ENCODE data around the gene OBI1. TPM values are rescaled to one million over a fixed set of nuclear protein-coding genes. Genes with fewer than 3 reads are reported as not detected.

OBI1 gene
- total and polyA plus RNA-seq, 5 experiments from 2014 or later, result 8.3 to 16.6 (median 12.1) TPM

DNA sequence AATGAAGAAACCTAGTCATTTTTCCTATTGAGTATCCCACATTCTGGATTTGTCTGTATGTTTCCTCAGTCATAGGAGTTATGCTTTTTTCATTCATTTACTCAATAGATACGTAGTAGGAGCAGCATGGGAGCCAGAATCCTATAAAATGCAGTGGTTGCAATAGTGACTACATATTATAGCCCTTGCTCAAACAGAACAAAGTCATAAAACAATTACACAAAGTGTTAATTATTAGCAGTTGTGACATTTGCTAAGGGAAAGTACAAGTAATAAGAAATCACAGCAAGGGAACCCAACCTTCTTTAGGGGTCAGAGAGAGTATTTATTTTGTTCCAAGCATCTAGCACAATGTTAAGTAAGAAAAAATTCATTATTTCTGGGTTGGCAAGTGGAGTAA lies 27.9 kb downstream of the OBI1 start:
- POLR2A ChIA-PET, result no interaction called here
- Mint-ChIP-seq H3K27ac (peak overlapping the region in 1 of 10 donors; percentile 51), H3K36me3 (peaks cover 28 to 95% (median 70%) of the 10 kb centered on the region in 3 donors)

DNA sequence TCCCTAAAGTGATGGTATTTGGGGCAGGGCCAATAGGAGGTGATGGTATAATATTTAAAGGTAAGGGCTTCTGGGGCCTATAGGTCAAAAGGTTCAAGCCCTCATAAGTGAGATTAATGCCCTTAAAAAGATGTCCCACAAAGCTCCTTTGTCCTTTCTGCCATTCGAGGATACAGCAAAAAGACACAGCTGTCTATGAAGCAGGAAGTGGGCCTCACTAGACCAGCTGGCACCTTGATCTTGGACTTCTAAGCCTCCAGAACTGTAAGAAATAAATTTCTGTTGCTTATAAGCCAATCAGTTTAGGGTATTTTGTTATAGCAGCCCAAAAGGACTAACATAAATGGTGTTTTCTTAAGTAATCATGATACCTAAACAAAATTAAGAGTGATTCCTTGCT lies 28.4 kb downstream of the OBI1 start:
- DNase-seq, result no peak
- Mint-ChIP-seq H3K27ac (no peak overlapping the region), H3K27me3 (no peaks in the 10 kb centered on the region), H3K4me1 (peaks cover 3 to 34% (median 8%) of the 10 kb centered on the region in 4 donors), H3K36me3 (peaks cover 29 to 94% (median 68%) of the 10 kb centered on the region in 3 donors), H3K4me3 (no peak overlapping the region), H3K9me3 (no peaks in the 10 kb centered on the region)
- no peak for ATAC-seq
- POLR2A ChIA-PET, result no interaction called here

More for the DNA sequence above, 27.9 kb downstream of the OBI1 start:
- H3K4me3 Mint-ChIP-seq, result no peak overlapping the region
- ATAC-seq, result no peak
- H3K9me3 Mint-ChIP-seq, result no peaks in the 10 kb centered on the region
- peaks cover 3 to 30% (median 7%) of the 10 kb centered on the region in 4 donors for H3K4me1 Mint-ChIP-seq
- no peak for DNase-seq
- no peaks in the 10 kb centered on the region for H3K27me3 Mint-ChIP-seq

DNA sequence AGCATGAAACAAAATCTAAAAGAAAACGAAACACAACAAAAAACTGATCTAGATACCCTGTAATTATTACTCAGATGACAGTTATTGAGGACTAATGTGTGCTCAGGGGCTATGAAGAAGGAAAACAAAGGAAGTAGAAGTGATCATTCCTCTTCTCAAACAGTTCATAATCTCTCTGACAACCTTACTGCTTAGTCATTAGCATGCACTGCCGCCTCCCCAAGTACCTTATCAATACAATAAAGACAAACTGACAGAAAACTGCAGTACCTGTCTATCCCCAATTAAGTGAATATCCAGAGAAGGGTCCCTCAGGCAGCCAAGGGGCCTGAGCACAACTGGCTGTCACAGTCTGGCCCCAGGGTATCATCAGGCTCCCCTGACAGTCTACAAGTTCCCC lies 33.6 kb downstream of the OBI1 start:
- Mint-ChIP-seq H3K4me1 (peaks cover 0 to 36% (median 7%) of the 10 kb centered on the region in 4 donors), H3K36me3 (peaks cover 26 to 89% (median 68%) of the 10 kb centered on the region in 3 donors), H3K27me3 (no peaks in the 10 kb centered on the region), H3K27ac (no peak overlapping the region), H3K9me3 (no peaks in the 10 kb centered on the region), H3K4me3 (no peak overlapping the region)
- ATAC-seq, result no peak
- POLR2A ChIA-PET, result no interaction called here
- no peak for DNase-seq

GRCh38 chr13:78623132-78623531 lies 35.8 kb downstream of the OBI1 start:
- peaks cover 16 to 85% (median 70%) of the 10 kb centered on the region in 3 donors for H3K36me3 Mint-ChIP-seq
- no peaks in the 10 kb centered on the region for H3K27me3 Mint-ChIP-seq
- DNase-seq (no peak), ATAC-seq (no peak)
- H3K4me3 Mint-ChIP-seq, result no peak overlapping the region
- POLR2A ChIA-PET, result interaction anchor here (0.7 kb wide), 1 partner anchor 36 kb away, joined by 4 read pairs; no protein-coding TSS in a partner anchor
- H3K27ac Mint-ChIP-seq, result no peak overlapping the region
- H3K4me1 Mint-ChIP-seq, result peaks cover 0 to 25% (median 6%) of the 10 kb centered on the region in 4 donors
- H3K9me3 Mint-ChIP-seq, result no peaks in the 10 kb centered on the region

DNA sequence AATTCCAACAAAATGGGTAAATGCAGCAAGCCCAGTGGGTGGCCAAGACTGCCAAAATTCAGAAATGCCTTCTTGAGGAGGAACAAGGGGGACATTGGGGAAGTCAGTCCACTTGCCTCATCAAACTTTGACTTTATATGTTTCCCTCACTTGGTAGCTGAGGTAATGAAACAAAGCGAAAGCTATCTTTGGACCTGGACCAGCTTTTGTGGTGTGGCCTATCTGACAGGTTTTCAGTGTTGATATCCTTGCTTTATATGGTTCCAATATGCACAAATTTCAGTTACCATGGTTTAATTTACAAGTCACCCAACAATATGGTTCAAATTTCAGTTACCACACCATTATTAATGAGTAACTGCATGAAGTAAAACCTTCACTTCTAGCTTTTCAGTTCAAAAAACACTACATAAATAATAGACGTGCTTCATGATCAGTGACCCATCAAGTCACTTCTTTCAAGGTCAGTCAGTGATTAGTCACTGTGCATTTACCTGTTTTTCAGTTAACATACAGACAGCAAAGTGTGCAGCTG lies 38.0 kb downstream of the OBI1 start:
- H3K4me3 Mint-ChIP-seq, result no peak overlapping the region
- no peaks in the 10 kb centered on the region for H3K27me3 Mint-ChIP-seq
- ATAC-seq, result no peak
- H3K27ac Mint-ChIP-seq, result no peak overlapping the region
- peaks cover 21 to 86% (median 75%) of the 10 kb centered on the region in 3 donors for H3K36me3 Mint-ChIP-seq
- DNase-seq, result no peak
- POLR2A ChIA-PET, result no interaction called here
- peaks cover 0 to 14% (median 4%) of the 10 kb centered on the region in 4 donors for H3K4me1 Mint-ChIP-seq
- no peaks in the 10 kb centered on the region for H3K9me3 Mint-ChIP-seq

DNA sequence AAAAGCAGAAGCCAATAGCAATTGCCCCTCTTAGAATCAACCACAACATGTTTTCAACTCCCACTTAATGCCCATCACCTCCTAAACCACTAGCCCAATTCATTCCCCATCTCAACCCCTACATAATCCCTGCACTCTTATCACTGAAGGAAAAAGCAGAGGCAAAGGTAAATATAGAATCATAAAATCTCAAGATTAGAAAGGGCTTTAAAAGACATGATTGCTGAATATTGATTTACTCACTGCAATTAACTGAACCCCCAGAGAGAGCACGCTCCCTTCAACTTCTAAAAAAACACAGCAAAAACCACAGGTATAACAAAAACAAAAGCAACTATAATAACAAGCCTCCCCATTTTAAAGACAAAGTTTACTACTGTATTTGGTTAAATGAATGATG lies 40.5 kb downstream of the OBI1 start:
- no peaks in the 10 kb centered on the region for H3K27me3 Mint-ChIP-seq
- no peak overlapping the region for H3K27ac Mint-ChIP-seq
- H3K4me3 Mint-ChIP-seq, result no peak overlapping the region
- peaks cover 0 to 8% (median 0%) of the 10 kb centered on the region in 9 donors for H3K9me3 Mint-ChIP-seq
- no peak for DNase-seq
- POLR2A ChIA-PET, result no interaction called here
- peaks cover 0 to 1% (median 0%) of the 10 kb centered on the region in 4 donors for H3K4me1 Mint-ChIP-seq
- H3K36me3 Mint-ChIP-seq, result peaks cover 34 to 84% (median 84%) of the 10 kb centered on the region in 3 donors
- no peak for ATAC-seq

GRCh38 chr13:78611040-78611439 lies 47.9 kb downstream of the OBI1 start:
- Mint-ChIP-seq H3K9me3 (peaks cover 0 to 10% (median 4%) of the 10 kb centered on the region in 9 donors), H3K4me3 (no peak overlapping the region), H3K36me3 (peaks cover 19 to 24% (median 24%) of the 10 kb centered on the region in 3 donors), H3K27me3 (peaks cover 29 to 51% (median 43%) of the 10 kb centered on the region in 5 donors), H3K27ac (no peak overlapping the region), H3K4me1 (peaks cover 12 to 42% (median 35%) of the 10 kb centered on the region in 4 donors)
- DNase-seq (no peak), ATAC-seq (no peak)
- POLR2A ChIA-PET, result no interaction called here

DNA sequence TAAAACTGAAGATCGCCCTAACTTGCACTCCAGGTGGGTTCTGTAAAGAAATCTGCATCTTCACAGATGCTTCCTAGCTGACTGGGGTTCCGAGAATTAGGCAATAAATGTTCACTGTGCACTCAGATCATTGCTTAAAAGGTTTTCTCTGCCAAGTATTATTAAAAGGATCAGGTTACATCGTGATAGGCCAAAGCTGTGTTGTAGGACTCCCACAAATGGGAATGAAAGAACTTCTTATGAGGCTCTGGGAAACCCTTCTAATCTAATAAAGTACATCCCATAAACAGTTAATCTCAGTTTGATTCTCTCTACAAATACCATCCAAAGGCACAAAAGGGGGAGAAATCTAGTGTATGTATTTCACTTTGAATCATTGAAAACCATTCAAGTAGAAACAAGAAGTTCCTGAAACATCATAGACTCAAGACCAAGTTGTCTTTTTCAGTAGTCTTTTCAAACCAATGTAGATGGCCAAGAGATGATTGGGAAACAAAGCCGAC lies 48.5 kb downstream of the OBI1 start:
- POLR2A ChIA-PET, result no interaction called here
- no peak for DNase-seq
- H3K27me3 Mint-ChIP-seq, result peaks cover 32 to 57% (median 49%) of the 10 kb centered on the region in 5 donors
- peaks cover 12 to 47% (median 35%) of the 10 kb centered on the region in 4 donors for H3K4me1 Mint-ChIP-seq
- no peak overlapping the region for H3K27ac Mint-ChIP-seq
- ATAC-seq, result no peak
- H3K9me3 Mint-ChIP-seq, result peaks cover 0 to 12% (median 4%) of the 10 kb centered on the region in 9 donors
- H3K4me3 Mint-ChIP-seq, result peak overlapping the region in 5 of 10 donors; percentile 8 to 78 (median 50)
- H3K36me3 Mint-ChIP-seq, result peaks cover 13 to 18% (median 18%) of the 10 kb centered on the region in 3 donors

- Mint-ChIP-seq H3K4me1 (peaks cover 12 to 47% (median 35%) of the 10 kb centered on the region in 4 donors), H3K9me3 (peaks cover 0 to 12% (median 3%) of the 10 kb centered on the region in 9 donors), H3K27ac (no peak overlapping the region), H3K36me3 (peaks cover 10 to 11% (median 10%) of the 10 kb centered on the region in 3 donors), H3K4me3 (peak overlapping the region; percentile 50 to 81 (median 77)), H3K27me3 (peaks cover 38 to 65% (median 56%) of the 10 kb centered on the region in 5 donors)
- DNase-seq, result no peak
- ATAC-seq, result no peak
- POLR2A ChIA-PET, result no interaction called here
Observed at GRCh38 chr13:78609464-78610205, 49.3 kb downstream of the OBI1 start.

- POLR2A ChIA-PET, result no interaction called here
- Mint-ChIP-seq H3K36me3 (peaks cover 4 to 8% (median 4%) of the 10 kb centered on the region in 3 donors), H3K27me3 (peaks cover 45 to 72% (median 62%) of the 10 kb centered on the region in 5 donors), H3K4me1 (peaks cover 15 to 53% (median 40%) of the 10 kb centered on the region in 4 donors), H3K9me3 (peaks cover 0 to 10% (median 0%) of the 10 kb centered on the region in 9 donors), H3K27ac (peak overlapping the region in 1 of 10 donors; percentile 29), H3K4me3 (peak overlapping the region; percentile 60 to 82 (median 77))
- ATAC-seq (peak in 1 of 2 donors; percentile 13), DNase-seq (no peak)
Observed at GRCh38 chr13:78608688-78609463, 50.1 kb downstream of the OBI1 start.

- peaks cover 19 to 59% (median 43%) of the 10 kb centered on the region in 4 donors for H3K4me1 Mint-ChIP-seq
- H3K9me3 Mint-ChIP-seq, result peaks cover 0 to 10% (median 0%) of the 10 kb centered on the region in 9 donors
- no peak for ATAC-seq
- H3K4me3 Mint-ChIP-seq, result peak overlapping the region; percentile 40 to 82 (median 76)
- DNase-seq, result no peak
- POLR2A ChIA-PET, result no interaction called here
- peak overlapping the region in 1 of 10 donors; percentile 4 for H3K27ac Mint-ChIP-seq
- peaks cover 46 to 78% (median 68%) of the 10 kb centered on the region in 5 donors for H3K27me3 Mint-ChIP-seq
- peaks cover 4 to 9% (median 6%) of the 10 kb centered on the region in 3 donors for H3K36me3 Mint-ChIP-seq
Observed at GRCh38 chr13:78608252-78608687, 50.7 kb downstream of the OBI1 start.

Data from naive thymus-derived CD8-positive, alpha-beta T cell (primary cell).